Measurements from ENCODE around the gene CMBL.

The CMBL gene

GRCh38 chr5:10279925-10280720 is 27.6 kb downstream of the CMBL start:
- DNase-seq (ENCODE audit: extremely low read depth, insufficient read length) = no peak
- Histone ChIP-seq H3K4me3 (replicated peaks; ENCODE audit: low read depth, low read length) (no peak overlapping the region), H3K27me3 (replicated peaks; ENCODE audit: control insufficient read depth, insufficient read depth, low read length) (no peaks in the 10 kb centered on the region), H3K36me3 (ENCODE audit: control insufficient read depth, insufficient read depth, low read length) (no peaks in the 10 kb centered on the region)
- no peak for TF ChIP-seq CTCF (IDR thresholded peaks at IDR 0.05; ENCODE audit: insufficient read depth, low read length, poor library complexity, severe bottlenecking)

- DNase-seq (ENCODE audit: extremely low read depth, insufficient read length) = no peak
- no peaks in the 10 kb centered on the region for H3K27me3 ChIP-seq (replicated peaks; ENCODE audit: control insufficient read depth, insufficient read depth, low read length)
- no peak for TF ChIP-seq CTCF (IDR thresholded peaks at IDR 0.05; ENCODE audit: insufficient read depth, low read length, poor library complexity, severe bottlenecking)
- H3K4me3 ChIP-seq (replicated peaks; ENCODE audit: low read depth, low read length) = no peak overlapping the region
- H3K36me3 ChIP-seq (ENCODE audit: control insufficient read depth, insufficient read depth, low read length) = no peaks in the 10 kb centered on the region
These were observed 28.4 kb downstream of the CMBL start for GRCh38 chr5:10279328-10279727.

- Histone ChIP-seq H3K27me3 (replicated peaks; ENCODE audit: control insufficient read depth, insufficient read depth, low read length) (no peaks in the 10 kb centered on the region), H3K36me3 (ENCODE audit: control insufficient read depth, insufficient read depth, low read length) (no peaks in the 10 kb centered on the region), H3K4me3 (replicated peaks; ENCODE audit: low read depth, low read length) (no peak overlapping the region)
- no peak for DNase-seq (ENCODE audit: extremely low read depth, insufficient read length)
- TF ChIP-seq CTCF (IDR thresholded peaks at IDR 0.05; ENCODE audit: insufficient read depth, low read length, poor library complexity, severe bottlenecking) = no peak
These were observed 28.9 kb downstream of the CMBL start for GRCh38 chr5:10278658-10279279.

GRCh38 chr5:10277773-10278630 is 29.7 kb downstream of the CMBL start:
- DNase-seq (ENCODE audit: extremely low read depth, insufficient read length) = no peak
- Histone ChIP-seq H3K27me3 (replicated peaks; ENCODE audit: control insufficient read depth, insufficient read depth, low read length) (no peaks in the 10 kb centered on the region), H3K36me3 (ENCODE audit: control insufficient read depth, insufficient read depth, low read length) (no peaks in the 10 kb centered on the region), H3K4me3 (replicated peaks; ENCODE audit: low read depth, low read length) (no peak overlapping the region)
- TF ChIP-seq CTCF (IDR thresholded peaks at IDR 0.05; ENCODE audit: insufficient read depth, low read length, poor library complexity, severe bottlenecking) = no peak

- H3K36me3 ChIP-seq (ENCODE audit: control insufficient read depth, insufficient read depth, low read length) = no peaks in the 10 kb centered on the region
- no peak overlapping the region for H3K4me3 ChIP-seq (replicated peaks; ENCODE audit: low read depth, low read length)
- no peaks in the 10 kb centered on the region for H3K27me3 ChIP-seq (replicated peaks; ENCODE audit: control insufficient read depth, insufficient read depth, low read length)
- no peak for TF ChIP-seq CTCF (IDR thresholded peaks at IDR 0.05; ENCODE audit: insufficient read depth, low read length, poor library complexity, severe bottlenecking)
- no peak for DNase-seq (ENCODE audit: extremely low read depth, insufficient read length)
These were observed 31.0 kb downstream of the CMBL start for GRCh38 chr5:10276691-10277090.
